Neuron (in vitro differentiated cells): ENCODE data around the gene MLXIP.
"Not testable (repeated sequence)": the region's sequence is repeated elsewhere in the genome, so short reads cannot be mapped to it uniquely, and the experiment has no call there.

ENCODE experiments used
- H2AFZ ChIP-seq: one replicate; pipeline ENCODE4 v1.6.1; 2013; ENCODE audit warnings: low read depth, mild to moderate bottlenecking, inconsistent platforms, low read length, moderate library complexity
- H3K27me3 ChIP-seq: one replicate; pipeline ENCODE4 v1.6.1; 2013; ENCODE audit warnings: low read length; ENCODE audit not compliant: insufficient read depth
- H3K36me3 ChIP-seq: one replicate; pipeline ENCODE4 v1.6.1; 2013; ENCODE audit warnings: low read length; ENCODE audit not compliant: insufficient read depth
- H3K4me1 ChIP-seq: one replicate; pipeline ENCODE4 v1.6.1; 2013; ENCODE audit warnings: low read length; ENCODE audit not compliant: insufficient read depth
- H3K4me3 ChIP-seq: 2 replicates; pipeline ENCODE4 v1.5.1; 2013; ENCODE audit warnings: mild to moderate bottlenecking, low read length, moderate library complexity
- H3K9me3 ChIP-seq: one replicate; pipeline ENCODE4 v1.6.1; 2013; ENCODE audit warnings: low read length

Gene MLXIP

DNA sequence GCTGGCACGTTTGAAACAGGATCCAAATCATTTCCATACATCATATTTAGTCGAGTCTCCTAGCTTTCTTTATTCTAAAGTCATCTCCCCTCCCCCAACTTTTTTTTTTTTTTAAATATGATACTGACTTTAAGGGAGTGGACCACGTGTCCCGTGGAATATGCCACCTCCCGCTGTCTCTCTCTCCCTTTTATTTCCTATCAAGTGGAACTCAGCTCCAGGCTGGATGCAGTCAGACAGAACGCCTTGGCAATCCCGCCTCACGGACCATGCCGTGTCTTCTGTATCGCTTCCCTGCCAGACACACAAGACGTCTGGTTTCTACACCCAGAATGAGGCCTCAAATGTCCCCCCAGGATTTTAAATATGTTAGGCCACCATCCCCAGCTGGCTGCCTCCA, 35.6 kb upstream of the MLXIP start:
- H3K27me3 ChIP-seq: no peaks in the 10 kb centered on the region
- H2AFZ ChIP-seq: no peak overlapping the region
- H3K9me3 ChIP-seq: no peaks in the 10 kb centered on the region
- H3K4me1 ChIP-seq: no peaks in the 10 kb centered on the region
- H3K4me3 ChIP-seq: no peak overlapping the region
- H3K36me3 ChIP-seq: peaks cover 60% of the 10 kb centered on the region

DNA sequence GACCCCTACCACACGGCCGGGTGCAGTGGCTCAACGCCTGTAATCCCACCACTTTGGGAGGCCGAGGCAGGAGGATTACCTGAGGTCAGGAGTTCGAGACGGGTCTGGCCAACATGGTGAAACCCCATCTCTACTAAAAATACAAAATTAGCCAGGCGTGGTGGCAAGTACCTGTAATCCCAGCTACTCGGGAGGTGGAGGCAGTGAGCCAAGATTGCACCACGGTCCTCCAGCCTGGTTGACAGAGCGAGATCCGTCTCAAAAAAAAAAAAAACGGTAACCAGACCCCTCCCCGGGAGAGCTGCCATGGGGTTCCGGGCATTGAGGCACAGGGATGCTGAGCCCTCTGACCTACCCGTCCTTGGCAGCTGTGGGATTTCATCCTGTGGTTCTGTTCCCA, 35.1 kb upstream of the MLXIP start:
- Histone ChIP-seq H3K9me3 (no peaks in the 10 kb centered on the region), H3K36me3 (peaks cover 64% of the 10 kb centered on the region), H2AFZ (no peak overlapping the region), H3K4me1 (no peaks in the 10 kb centered on the region), H3K27me3 (no peaks in the 10 kb centered on the region), H3K4me3 (no peak overlapping the region)

DNA sequence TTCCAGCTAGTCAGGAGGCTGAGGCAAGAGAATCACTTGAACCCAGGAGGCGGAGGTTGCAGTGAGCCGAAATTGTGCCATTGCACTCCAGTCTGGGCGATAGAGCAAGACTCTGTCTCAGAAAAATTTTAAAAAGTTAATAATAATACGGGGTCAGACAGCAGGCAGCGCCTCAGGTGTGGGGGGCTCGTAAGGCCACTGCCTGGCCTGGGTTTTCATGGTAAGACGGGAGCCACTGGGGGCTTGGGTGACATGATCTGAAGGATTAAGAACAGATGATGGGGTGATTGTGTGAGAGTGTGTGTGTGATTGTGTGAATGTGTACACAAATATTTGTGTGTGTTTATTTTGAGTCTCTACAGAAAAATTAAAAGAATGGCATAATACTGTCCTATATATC, 33.3 kb upstream of the MLXIP start:
- peaks cover 63% of the 10 kb centered on the region for H3K36me3 ChIP-seq
- no peaks in the 10 kb centered on the region for H3K9me3 ChIP-seq
- H3K27me3 ChIP-seq: no peaks in the 10 kb centered on the region
- no peak overlapping the region for H3K4me3 ChIP-seq
- no peak overlapping the region for H2AFZ ChIP-seq
- H3K4me1 ChIP-seq: no peaks in the 10 kb centered on the region

DNA sequence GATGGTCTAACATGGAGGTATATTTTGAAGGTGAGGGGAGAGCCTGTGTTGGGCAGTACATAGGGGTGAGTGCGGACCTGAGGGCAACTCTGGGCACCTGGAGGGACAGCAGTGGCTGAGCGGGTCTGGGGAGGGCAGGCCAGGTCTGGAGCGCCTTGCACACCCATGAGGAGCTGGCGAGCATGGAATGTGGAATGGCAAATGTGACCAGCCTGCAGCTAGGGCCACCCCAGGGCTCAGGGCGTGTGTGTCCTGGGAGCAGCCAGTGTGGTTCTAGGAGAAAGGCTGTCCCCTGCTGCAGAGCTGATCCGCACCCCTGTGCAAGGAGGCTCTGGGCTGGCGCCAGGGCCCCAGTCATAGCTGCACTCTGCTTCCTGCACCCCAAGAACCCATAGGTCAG, 32.4 kb upstream of the MLXIP start:
- H3K36me3 ChIP-seq: peaks cover 63% of the 10 kb centered on the region

DNA sequence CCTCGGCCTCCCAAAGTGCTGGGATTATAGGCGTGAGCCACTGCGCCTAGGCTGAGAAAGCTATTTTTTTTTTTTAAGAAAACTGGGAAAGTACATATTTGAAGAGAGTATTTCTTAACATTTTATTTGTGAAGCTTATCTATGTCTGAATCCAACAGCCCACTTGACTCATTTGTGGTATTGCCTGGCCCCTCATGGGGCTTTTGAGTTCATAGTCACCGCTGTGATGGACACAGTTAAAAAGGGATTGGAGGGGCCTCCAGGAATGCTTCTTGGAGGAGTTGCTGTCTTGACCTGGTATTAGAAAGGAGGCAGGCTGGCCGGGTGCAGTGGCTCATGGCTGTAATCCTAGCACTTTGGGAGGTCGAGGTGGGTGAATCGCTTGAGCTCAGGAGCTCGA, 30.4 kb upstream of the MLXIP start:
- Histone ChIP-seq H2AFZ (no peak overlapping the region), H3K4me3 (no peak overlapping the region), H3K36me3 (peaks cover 51% of the 10 kb centered on the region), H3K9me3 (no peaks in the 10 kb centered on the region), H3K4me1 (no peaks in the 10 kb centered on the region), H3K27me3 (no peaks in the 10 kb centered on the region)

More for the DNA sequence above, 32.4 kb upstream of the MLXIP start:
- H3K9me3 ChIP-seq: no peaks in the 10 kb centered on the region
- no peak overlapping the region for H2AFZ ChIP-seq
- no peaks in the 10 kb centered on the region for H3K4me1 ChIP-seq
- no peak overlapping the region for H3K4me3 ChIP-seq
- H3K27me3 ChIP-seq: no peaks in the 10 kb centered on the region

DNA sequence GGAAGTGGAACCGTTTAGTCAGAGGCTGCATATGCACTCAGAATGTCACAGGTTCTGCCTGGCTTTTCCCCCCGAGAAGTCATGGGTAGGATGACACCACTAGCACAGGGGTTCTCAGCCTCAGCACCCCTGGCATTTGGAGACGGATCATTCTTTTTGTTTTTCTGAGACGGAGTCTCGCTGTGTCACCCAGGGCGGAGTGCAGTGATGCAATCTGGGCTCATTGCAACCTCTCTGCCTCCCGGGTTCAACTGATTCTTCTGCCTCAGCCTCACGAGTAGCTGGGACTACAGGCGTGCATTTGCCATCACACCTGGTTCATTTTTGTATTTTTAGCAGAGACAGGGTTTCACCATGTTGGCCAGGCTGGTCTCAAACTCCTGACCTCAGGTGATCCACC, 28.7 kb upstream of the MLXIP start:
- Histone ChIP-seq H3K4me1 (no peaks in the 10 kb centered on the region), H3K4me3 (no peak overlapping the region), H3K36me3 (peaks cover 42% of the 10 kb centered on the region), H3K27me3 (no peaks in the 10 kb centered on the region), H3K9me3 (no peaks in the 10 kb centered on the region), H2AFZ (no peak overlapping the region)

DNA sequence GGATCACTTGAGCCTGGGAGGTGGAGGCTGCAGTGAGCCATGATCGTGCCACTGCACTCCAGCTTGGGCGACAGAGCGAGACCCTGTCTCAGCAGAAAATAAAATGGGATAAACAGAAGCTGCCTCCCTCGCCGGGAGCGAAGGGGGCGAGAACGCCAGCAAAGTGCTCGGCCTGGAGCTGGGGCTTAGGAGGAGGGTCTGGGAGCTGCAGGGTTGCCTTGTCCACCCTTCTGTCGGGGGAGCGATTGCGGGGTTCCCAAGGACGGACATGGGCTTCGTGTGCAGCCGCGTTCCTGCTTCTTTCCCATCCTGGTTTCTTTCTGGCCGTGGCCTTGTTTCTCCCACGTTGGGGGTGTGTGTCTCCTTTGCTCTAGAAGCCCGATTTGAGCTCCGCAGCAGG, 27.9 kb upstream of the MLXIP start:
- no peaks in the 10 kb centered on the region for H3K27me3 ChIP-seq
- no peak overlapping the region for H3K4me3 ChIP-seq
- H3K4me1 ChIP-seq: no peaks in the 10 kb centered on the region
- no peak overlapping the region for H2AFZ ChIP-seq
- peaks cover 45% of the 10 kb centered on the region for H3K36me3 ChIP-seq
- H3K9me3 ChIP-seq: no peaks in the 10 kb centered on the region

DNA sequence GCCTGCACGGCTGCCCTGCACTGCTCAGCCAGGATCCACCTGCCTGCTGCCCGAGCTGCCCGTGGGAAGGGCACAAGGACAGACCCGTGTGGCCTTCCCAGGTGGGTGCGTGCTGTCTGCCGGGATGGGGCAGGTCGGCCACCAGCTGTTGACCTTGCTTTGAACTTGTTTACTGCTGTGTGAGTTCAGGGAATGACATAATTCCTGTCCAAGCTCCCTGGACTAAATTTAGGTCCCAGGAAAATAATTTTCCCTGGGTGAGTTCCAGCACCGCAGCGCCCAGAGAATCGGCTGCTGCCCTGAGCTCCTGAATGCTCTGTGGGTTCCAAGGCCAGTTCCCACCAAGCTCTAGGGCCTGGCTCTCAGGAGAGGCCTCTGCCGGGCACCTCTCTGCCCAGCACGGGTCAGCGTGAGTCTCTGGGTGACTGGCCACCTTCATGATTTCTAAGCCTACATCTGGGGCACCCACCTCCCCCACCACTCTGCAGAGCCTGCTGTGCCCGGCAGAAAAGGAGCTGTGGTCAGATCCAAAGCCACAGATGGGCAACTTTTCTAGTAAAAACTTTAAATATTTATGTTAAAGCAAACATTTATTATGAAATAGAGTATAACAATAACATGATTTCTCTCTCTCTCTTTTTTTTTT, 27.2 kb upstream of the MLXIP start:
- H2AFZ ChIP-seq: no peak overlapping the region
- no peaks in the 10 kb centered on the region for H3K4me1 ChIP-seq
- no peaks in the 10 kb centered on the region for H3K27me3 ChIP-seq
- peaks cover 45% of the 10 kb centered on the region for H3K36me3 ChIP-seq
- no peaks in the 10 kb centered on the region for H3K9me3 ChIP-seq
- no peak overlapping the region for H3K4me3 ChIP-seq

DNA sequence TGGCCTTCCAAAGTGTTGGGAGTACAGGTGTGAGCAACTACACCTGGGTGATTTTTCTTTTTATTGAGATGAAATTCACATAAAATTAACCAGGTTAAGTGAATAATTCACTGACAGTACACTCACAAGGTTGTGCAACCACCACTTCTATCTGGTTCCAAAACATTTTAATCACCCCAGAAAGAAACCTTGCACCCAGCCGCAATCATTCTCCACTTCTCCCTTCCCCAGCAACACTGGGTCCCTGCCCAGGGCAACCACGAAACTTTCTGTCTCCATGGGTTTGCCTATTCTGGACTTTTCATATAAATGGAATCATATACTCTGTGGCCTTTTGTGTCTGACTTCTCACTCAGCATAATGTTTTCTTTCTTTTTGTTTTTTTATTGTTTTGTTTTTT, 26.3 kb upstream of the MLXIP start:
- no peak overlapping the region for H3K4me3 ChIP-seq
- no peaks in the 10 kb centered on the region for H3K4me1 ChIP-seq
- H3K36me3 ChIP-seq: peaks cover 51% of the 10 kb centered on the region
- no peaks in the 10 kb centered on the region for H3K27me3 ChIP-seq
- no peaks in the 10 kb centered on the region for H3K9me3 ChIP-seq
- no peak overlapping the region for H2AFZ ChIP-seq

DNA sequence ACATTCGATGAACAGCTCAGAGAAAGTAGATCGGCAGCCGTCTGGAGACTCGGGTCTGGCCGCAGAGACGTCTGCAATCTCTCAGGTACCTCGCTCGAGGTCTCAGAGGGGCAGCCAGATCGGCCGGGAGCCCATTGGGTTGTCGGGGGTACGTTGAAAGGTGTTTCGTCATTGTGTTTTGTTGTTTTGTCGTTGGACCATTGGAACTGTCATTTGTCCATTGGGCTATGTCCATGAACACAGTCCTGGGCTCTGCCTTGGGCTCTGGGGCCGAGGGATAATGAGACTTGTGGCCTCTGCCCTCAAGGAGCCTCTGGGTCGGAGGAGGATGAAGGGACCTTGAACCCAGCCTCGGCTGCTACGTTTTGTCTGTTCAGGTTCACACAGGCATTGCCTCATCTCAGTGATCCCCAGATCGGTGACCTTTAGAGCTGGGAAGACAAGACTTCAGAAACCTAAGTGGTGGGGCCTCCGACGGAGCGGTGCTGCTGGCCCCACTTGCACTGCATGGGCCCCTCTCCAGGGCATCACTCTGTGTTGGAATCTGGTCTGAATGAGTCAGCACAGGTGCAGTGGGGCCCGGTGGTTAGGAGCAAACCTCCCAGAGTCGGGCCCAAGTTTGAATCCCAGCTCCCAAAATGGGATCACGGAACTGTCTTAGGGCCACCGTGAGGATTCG, 23.6 kb upstream of the MLXIP start:
- Histone ChIP-seq H3K4me3 (no peak overlapping the region), H3K4me1 (no peaks in the 10 kb centered on the region), H3K27me3 (no peaks in the 10 kb centered on the region), H2AFZ (no peak overlapping the region), H3K9me3 (no peaks in the 10 kb centered on the region), H3K36me3 (peaks cover 60% of the 10 kb centered on the region)

DNA sequence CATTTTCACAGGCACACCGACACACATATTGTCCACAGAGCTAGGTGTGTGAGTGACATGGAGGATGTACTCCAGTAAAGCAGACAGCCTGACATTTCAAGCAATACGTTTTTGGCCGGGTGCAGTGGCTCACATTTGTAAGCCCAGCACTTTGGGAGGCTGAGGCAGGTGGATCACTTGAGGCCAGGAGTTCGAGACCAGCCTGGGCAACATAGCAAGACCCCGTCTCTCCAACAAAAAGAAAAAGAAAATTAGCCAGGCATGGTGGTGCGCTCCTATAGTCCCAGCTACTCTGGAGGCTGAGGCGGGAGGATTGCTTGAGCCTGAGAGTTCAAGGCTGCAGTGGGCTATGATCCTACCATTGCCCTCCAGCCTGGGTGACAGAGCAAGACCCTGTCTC, 22.1 kb upstream of the MLXIP start:
- H3K4me1 ChIP-seq, H3K4me3 ChIP-seq, H3K27me3 ChIP-seq, H2AFZ ChIP-seq, H3K9me3 ChIP-seq: not testable (repeated sequence)
- H3K36me3 ChIP-seq: peaks cover 58% of the 10 kb centered on the region

DNA sequence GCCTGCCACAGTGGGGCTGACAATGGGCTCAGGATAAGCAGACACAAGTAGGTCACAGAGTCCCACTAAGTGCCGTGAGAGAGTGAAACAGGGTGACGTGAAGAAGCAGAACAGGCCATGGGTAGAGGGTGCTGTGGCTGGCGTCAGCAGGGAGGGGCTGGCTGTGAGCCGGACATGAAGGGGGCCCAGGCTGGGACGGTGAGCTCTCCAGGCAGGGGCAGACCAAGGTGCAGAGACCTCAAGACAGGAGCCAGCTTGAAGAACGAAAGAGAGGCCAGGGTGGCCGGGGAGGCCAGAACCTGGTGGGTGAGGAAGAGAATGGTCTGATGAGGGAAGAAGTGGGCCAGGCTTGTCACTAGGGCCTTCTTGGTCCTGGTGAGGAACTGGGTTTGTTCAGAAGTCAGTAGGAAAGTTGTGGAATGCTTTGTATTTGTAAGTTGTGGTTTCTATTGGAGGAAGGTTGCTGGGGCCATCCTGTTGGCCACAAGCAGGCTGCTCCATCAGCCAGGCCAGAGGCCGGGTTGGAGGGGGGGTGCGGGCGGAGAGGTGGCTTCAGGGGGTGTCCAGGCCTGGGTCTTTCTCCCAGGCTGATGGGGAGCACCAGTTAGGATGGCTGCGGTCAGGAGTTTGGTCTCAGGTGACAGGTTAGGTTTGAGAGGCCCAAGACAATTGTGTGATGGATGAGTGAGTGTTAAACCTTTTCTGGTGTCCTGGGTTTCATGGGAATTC, 21.4 kb upstream of the MLXIP start:
- Histone ChIP-seq H3K9me3 (no peaks in the 10 kb centered on the region), H3K4me3 (no peak overlapping the region), H2AFZ (no peak overlapping the region), H3K36me3 (peaks cover 61% of the 10 kb centered on the region), H3K4me1 (no peaks in the 10 kb centered on the region), H3K27me3 (no peaks in the 10 kb centered on the region)

DNA sequence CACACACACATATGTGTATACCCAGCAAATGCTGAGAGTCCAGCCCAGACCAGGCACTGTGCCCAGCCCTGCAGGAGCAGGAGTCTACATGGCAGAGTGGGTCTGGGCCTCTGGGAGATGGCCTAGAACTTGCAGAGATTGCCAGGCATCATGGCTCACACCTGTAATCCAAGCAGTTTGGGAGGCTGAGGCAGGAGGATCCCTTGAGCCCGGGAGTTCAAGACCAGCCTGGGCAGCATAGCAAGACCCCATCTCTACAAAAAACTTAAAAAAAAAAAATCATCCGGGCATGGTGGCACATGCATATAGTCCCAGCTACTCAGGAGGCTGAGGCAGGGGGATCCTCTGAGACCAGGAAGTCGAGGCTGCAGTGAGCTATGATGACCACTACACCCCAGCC, 20.8 kb upstream of the MLXIP start:
- Histone ChIP-seq H2AFZ (no peak overlapping the region), H3K9me3 (no peaks in the 10 kb centered on the region), H3K4me1 (peaks cover 4% of the 10 kb centered on the region), H3K27me3 (no peaks in the 10 kb centered on the region), H3K36me3 (peaks cover 61% of the 10 kb centered on the region), H3K4me3 (no peak overlapping the region)
